HUDEP-2 (cell line): Measurements from ENCODE around the gene RNF215.

Experiments used
- DNase-seq, 76 experiments: peaks; one replicate each; lab custom pipeline; 2025; ENCODE audit not compliant: unreplicated experiment in 76 of 76; lab: John Stamatoyannopoulos, UW

The RNF215 gene

GRCh38 chr22:30397656-30398635 is 10.7 kb upstream of the RNF215 start:
- DNase-seq = peak in 51 of 76 experiments; percentile 12 to 69 (median 38)

DNA sequence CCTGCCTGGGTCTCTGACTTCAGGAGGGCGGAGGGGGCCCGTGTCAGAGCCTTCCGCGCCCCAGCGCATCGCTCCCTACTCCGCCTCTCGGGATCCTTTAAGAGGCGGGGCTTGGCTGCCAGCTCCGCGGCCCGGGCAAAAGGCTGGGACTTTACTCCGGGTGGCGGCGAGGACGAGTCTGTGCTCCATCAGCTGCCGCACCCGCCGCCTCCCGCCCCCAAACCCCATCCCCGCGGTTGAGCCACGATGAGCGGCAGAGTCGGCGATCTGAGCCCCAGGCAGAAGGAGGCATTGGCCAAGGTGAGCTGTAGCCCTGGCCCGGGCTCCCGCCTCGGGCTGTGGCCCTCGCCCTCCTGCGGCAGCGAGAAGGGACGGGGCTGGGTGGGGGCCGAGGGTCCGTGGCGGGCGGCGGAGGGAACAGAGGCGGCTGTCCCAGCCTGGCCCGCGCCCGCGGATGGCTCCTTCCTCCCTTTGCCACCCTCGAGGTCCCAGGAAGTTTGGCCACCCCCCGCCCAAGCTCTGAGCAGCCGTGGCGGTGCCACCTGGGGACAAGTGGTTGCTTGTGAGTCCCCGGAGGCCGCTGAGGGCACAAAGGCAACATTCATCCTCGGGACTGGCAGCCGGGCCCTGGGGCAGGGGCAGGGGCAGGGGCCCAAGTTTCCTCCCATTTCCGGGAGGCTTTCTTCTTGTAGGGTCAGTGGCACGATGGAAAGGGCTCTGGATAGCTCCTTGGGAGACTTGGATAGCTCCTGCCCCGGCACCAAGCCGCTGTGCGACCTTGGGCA is 9.9 kb upstream of the RNF215 start, which contains the start of gene SEC14L2:
SEC14L2 (plus strand) TSS at position 148 of the 785 bp plus-strand sequence; CDS start at position 247, 99 bp downstream.
- DNase-seq = peak in 69 of 76 experiments; percentile 28 to 82 (median 66)

DNA sequence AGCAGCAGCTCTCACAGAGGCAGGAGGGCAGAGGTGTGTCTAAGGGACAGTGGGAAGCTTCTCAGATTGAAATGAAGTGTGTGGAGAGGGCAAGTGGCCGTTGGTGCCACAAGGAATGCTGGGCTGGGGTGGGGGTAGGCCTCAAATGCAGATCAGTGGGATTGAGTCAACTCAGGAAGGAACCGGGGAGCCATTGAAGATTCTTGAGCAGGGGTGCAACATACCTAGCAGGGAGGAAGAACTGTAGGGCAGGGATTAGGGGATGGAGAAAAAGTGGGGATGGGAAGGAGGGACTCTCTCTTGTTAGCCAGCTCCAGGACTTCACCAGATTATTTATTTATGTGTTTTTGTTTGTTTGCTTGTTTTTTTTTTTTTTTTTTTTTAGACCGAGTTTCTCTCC is 6.7 kb upstream of the RNF215 start:
- no peak for DNase-seq

- no peak for DNase-seq
Observed at GRCh38 chr22:30393322-30393680, 6.1 kb upstream of the RNF215 start.

DNA sequence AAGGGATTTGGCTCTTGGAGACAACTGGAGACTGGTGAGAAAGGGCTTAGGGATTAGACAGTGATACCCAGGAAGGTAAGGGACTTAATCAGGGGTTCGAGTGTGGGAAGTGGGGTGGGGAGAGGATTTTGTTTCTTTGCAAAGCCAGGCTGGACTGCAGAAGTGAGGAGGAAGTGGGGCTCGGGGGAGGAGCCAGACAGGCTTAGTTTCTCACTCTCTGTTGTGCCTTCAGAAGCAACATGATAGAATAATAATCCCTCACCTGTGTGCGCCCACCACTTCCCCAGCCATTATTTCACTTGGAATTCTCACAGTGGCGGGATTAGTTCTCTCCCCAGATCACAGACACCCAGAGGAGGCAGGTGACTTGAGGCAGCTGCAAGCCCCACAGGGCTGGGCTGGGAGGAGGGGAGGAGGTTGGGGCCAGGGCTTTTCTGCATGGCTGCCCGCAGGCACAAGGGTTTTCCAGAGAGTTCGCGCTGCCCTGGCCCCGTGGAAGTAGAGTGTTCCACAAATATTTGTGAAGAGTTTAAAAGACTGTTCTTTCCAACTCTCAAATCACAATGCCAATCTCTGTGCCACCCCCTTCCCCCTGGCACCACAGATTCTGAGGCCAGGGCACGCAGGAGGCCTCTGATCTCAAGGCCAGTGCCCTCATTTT is 5.6 kb upstream of the RNF215 start:
- DNase-seq = peak in 3 of 76 experiments; percentile 7 to 15 (median 12)

- peak in 69 of 76 experiments; percentile 32 to 85 (median 68) for DNase-seq
Observed at GRCh38 chr22:30390974-30391691, 3.9 kb upstream of the RNF215 start.

- DNase-seq = no peak
Observed at GRCh38 chr22:30386608-30386959, 627 bp downstream of the RNF215 start.

DNA sequence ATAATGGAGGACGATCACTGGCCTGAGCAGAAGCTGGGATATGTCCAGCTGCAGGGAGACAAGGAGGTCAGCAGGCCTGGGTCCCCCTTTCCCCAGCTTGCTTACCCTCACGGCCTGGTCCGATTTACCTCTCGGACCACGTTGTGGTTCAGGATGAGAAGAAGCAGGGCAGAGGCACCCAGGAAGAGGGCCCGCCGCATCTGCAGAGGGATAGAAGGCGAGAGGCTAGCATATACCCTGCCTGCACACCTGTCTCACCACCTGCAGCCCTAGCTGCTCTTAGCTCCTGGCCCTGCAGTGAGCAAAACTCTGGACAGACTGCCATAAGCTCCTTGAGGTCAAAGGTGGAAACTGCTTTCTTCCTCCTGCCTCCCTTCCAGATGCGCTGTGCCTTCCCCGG is 1.3 kb downstream of the RNF215 start:
- DNase-seq = no peak

DNA sequence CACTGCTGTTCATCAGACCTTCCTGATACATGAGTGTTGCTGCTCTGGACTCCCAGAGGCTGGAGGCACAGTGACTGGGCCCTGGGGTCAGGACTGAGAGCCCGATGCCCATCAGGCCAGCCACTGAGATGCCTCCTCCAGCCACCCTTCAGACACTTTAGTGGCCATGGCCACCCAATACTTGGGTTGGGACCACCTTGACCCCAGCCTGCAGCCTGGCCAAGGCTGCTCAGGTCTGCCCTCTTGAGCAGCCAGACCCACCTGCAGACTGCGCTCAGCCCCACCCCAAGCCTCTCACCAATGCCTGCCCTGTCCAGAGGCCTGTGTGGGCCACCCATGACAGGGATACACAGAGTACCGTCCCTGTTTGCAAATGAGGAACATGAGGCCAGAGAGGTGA is 4.2 kb downstream of the RNF215 start:
- DNase-seq = no peak

GRCh38 chr22:30382340-30382739 is 4.9 kb downstream of the RNF215 start:
- DNase-seq = no peak

DNA sequence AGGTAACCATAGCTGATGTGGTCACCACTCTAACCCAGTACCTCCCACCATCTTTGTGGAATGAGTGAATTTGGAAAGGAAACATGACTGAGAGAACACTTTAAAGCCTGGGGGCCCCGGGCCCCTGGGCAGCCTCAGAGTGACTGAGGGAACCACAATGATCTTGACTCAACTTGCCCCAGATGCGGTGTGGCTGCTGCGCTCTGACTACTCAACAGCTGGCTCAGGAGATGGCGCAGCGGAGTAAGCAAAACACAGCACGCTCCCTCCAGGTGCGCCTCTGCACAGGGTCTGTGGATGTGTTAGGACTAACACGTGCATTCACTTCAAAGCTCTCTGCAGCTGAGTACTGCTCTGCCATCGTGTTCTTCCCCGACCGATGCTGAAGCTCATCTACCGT is 5.9 kb downstream of the RNF215 start:
- DNase-seq = no peak

- DNase-seq = no peak
Observed at GRCh38 chr22:30380011-30380410, 7.2 kb downstream of the RNF215 start.

GRCh38 chr22:30375312-30375849 is 11.8 kb downstream of the RNF215 start:
- no peak for DNase-seq

DNA sequence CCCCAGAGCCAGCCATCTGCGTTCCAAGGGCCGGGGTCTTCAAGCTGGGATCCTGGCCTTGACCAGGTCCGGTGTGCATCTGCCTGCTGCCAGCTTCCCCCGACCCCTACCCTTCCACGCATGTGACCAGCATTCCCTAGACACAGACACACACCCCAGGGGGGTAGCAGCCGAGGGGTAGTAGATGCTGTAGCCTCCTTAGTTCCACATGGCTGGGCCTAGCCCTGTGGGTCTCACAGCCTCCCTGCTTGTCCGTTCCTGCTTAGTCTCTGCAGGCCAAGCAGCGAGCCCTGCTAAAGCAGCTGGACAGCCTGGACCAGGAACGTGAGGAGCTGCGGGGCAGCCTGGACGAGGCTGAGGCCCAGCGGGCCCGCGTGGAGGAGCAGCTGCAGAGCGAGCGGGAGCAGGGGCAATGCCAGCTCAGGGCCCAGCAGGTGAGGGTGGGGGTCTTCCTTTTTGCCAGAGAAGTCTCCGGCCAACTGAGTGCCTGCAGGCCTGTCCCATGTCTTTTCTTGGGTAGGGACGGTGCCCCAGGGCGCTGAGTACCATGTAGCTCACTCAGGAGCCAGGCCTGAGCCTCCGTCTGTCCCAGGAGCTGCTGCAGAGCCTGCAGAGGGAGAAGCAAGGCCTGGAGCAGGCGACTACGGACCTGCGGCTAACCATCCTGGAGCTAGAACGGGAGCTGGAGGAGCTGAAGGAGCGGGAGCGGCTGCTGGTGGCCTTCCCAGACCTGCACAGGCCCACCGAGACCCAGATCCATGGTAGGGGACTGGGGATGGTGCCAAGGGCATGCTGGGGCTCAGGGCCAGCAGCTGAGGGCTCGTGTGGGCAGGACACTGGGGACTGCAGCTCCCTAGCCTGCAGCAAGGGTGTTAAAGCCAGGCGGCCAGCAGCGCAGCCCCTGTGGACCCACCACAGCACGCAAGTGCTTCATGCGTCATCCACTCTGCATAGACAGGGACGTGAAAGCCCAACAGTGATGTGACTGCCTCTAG is 13.6 kb downstream of the RNF215 start:
- no peak for DNase-seq

DNA sequence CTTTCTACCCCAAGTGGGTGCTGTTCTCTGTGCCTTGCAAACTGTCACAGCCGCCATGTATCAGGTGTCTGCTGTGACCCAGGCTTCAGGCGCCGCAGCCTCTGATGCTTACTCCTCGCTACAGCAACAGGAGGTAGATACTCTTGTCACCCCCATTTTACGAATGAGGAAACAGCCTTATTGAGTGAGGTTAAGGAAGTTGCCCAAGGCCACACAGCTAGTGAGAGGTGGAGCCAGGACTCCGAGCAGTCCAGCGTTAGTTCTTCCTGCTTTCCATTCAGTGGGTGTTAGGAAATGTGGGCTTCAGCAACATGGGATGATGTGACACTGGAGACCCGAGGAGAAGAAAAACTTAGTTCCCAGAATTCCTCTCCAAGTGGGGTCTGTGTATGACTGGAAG is 14.3 kb downstream of the RNF215 start:
- no peak for DNase-seq

DNA sequence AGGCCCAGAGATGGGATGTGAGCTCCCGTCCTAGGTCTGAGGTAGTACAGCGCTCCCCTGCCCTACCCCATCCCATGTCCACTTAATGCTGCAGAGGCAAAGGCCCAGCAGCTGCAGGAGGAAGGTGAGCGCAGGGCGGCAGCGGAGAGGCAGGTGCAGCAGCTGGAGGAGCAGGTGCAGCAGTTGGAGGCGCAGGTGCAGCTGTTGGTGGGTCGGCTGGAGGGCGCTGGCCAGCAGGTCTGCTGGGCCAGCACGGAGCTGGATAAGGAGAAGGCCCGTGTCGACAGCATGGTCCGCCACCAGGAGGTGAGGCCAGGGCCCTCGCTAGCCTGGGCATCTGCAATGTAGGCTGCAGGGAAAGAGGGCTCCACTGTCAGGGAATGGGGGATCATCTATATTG is 15.2 kb downstream of the RNF215 start:
- DNase-seq = no peak

DNA sequence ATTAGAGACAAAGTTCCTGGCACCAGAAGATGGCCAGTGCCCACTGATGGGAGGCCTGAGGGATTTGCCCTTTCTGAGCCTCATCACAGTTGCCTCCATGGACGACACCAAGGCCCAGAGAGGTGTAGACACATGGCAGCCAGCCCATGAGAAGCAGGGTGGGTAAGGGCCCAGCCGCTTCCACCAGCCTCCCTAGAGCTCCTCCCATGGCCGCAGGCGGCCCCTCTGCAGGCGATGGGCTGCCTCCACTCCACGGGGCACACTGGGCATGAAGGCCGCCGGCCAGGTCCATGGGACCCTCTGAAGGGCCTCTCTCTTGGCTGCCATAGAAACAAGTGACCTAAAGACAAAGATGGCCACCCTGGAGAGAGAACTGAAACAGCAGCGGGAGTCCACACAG is 15.9 kb downstream of the RNF215 start:
- DNase-seq = no peak

DNA sequence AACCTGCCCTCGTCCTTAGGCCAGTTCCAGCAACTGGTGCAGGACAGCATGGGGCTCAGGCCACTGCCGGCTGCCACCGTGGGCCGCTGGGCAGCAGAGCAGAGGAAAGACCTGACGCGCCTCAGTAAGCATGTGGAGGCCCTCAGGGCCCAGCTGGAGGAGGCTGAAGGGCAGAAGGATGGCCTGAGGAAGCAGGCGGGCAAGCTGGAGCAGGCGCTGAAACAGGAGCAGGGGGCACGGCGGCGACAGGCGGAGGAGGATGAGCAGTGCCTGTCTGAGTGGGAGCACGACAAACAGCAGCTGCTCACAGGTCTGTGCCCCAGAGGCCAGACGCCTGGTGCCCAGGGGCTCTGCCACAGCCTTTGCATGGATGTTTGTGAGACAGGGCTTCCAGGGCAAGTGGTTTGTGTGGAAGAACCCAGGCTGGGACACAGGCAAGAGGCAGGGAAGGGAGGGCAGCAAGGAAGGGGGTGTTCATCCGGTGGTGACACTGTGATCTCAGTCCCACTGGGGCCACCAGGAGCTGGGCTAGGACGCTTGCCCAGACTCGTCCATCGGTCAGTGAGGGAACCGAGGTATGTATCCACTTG is 16.5 kb downstream of the RNF215 start:
- DNase-seq = no peak

DNA sequence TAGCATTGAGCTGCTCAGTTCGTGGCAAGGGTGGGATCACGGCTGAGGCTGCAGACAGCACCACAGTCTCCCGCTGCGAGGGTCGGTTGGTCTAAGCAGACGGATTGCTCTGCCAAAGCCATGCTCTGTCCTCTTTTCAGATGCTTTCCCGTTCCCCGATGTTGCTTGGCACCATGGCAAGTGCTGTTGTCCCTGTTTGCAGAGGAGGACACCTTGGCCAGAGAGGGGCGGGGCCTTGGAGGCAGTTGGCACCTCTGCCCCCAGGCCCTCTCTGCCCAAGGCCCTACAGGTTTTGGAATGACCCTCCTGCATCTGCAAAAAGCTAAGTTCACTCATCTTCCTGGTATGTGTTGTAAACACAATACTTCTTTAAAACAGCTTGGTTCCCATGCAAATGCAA is 18.8 kb downstream of the RNF215 start:
- DNase-seq = no peak
